T47D (cell line): ENCODE data around the gene DNAH17.

Source experiments
- DNase-seq, 2 experiments: peaks; one replicate each; pipeline versions ENCODE4 v3.0.0 to v3.0.0-alpha.2; 2011 to 2012; ENCODE audit warnings: low read depth in 1 of 2, low spot score in 1 of 2
- JUND ChIP-seq: IDR thresholded peaks from 2 replicates; pipeline ENCODE4 v1.6.1; 2012; ENCODE audit warnings: low read depth
- in situ Hi-C: cut with HindIII; loops from 2 replicates; pipeline ENCODE4 v1.10.0; 2016; ENCODE audit warnings: low sequenced_read_pairs, low pct_unique_long_range_greater_than_20kb

The DNAH17 gene

DNA sequence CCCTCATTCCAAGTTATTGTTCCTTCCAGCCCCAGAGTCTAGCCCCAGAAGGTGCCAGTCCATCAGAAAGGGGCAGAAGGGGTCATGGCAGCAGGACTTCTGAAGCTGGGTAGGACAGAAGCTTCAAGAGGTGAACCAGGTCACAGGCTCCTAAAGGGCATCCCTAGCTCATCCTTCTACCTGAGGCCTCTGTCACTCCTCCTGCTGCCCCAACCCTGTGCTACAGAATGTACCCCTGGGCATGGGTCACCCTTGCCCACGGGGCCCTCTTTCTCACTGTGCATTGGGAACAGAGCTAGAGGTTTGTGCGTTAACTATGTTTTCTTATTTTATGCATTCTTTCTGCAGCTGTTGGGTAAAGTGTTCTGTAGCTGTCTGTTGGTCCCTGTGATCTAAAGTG, 46.5 kb downstream of the DNAH17 start:
- no peak for DNase-seq
- in situ Hi-C loops = no loop called here
- TF ChIP-seq JUND = no peak

- in situ Hi-C loops = no loop called here
- no peak for DNase-seq
- no peak for TF ChIP-seq JUND
Observed at GRCh38 chr17:78529871-78530670, 47.1 kb downstream of the DNAH17 start.

GRCh38 chr17:78529251-78529650, 47.9 kb downstream of the DNAH17 start:
- TF ChIP-seq JUND = no peak
- no peak for DNase-seq
- in situ Hi-C loops = no loop called here

- in situ Hi-C loops = no loop called here
- DNase-seq = no peak
- TF ChIP-seq JUND = no peak
Observed at GRCh38 chr17:78528541-78528940, 48.7 kb downstream of the DNAH17 start.

GRCh38 chr17:78527345-78527744, 49.9 kb downstream of the DNAH17 start:
- DNase-seq = peak in 1 of 2 experiments; percentile 20
- TF ChIP-seq JUND = no peak
- in situ Hi-C loops = no loop called here

DNA sequence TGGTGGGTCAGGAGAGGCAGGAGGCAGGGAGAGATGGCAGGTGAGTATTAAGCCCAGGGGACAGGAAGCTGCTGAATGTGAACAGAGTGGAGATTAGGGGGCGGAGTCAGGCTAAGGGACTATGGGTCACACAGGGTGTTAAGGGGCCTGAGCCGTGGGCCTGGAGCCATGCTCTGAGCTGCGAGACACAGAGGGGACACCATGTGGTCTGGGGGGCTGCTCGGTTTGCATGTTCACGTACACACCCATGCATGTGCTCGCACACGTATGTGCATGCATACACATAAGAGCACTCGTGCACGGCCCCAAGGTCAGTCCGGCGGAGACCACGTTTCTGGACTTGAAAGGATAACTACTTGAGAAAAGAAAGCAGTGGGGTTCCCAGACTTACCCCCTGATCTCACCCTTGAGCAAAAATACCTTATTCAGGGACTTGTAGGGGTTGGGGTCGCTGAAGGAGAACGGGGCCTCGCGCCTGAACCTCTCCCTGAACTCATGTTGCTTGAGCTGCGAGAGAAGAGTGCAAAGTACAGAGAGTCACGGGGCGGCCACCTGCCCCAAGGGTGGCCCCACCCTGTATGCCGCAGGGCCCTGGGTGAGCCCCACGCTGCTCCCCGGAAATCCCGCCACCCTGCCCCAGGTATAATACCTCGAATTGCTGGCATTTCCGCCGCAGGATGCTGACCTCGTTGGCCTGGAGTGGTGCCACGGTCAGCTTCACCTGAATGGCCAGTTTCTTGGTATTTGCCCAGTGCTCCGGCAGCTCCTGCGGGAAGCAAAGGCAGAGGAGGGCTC, 50.8 kb downstream of the DNAH17 start:
- DNase-seq = peak; percentile 67 to 79
- no peak for TF ChIP-seq JUND
- in situ Hi-C loops = no loop called here

DNA sequence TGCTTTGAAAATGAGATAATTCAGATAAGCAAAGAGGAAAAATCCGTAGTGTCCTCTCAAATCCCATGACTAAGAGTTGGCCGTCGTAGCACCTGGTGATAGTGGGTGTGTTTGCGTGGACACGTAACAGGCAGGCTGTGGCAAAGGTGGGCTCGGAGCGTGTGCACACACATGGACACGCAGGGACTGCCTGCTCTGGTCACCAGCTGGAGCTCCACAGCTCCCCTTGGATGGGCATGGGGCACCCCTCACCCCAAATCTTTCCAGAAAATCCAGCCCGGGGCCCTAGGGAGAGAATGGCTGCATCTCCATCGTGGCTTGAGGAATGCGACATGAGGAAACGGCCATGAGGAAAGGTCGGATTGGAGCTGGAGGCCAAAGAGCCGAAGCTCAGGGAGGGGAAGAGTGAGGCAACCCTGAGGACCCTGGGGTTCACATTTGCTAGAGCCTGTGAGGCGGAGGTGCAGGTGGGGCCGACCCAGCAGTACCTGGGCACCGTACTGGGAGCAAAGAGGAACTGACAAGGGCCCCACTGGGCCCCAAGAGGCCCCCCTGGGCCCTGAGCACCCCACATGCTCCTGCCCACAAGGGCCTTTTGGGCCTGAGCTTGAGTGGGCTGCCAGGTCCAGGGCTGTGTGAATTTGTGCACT, 51.6 kb downstream of the DNAH17 start:
- DNase-seq = no peak
- in situ Hi-C loops = no loop called here
- TF ChIP-seq JUND = no peak

GRCh38 chr17:78524870-78525510, 52.2 kb downstream of the DNAH17 start:
- in situ Hi-C loops = no loop called here
- TF ChIP-seq JUND = no peak

DNA sequence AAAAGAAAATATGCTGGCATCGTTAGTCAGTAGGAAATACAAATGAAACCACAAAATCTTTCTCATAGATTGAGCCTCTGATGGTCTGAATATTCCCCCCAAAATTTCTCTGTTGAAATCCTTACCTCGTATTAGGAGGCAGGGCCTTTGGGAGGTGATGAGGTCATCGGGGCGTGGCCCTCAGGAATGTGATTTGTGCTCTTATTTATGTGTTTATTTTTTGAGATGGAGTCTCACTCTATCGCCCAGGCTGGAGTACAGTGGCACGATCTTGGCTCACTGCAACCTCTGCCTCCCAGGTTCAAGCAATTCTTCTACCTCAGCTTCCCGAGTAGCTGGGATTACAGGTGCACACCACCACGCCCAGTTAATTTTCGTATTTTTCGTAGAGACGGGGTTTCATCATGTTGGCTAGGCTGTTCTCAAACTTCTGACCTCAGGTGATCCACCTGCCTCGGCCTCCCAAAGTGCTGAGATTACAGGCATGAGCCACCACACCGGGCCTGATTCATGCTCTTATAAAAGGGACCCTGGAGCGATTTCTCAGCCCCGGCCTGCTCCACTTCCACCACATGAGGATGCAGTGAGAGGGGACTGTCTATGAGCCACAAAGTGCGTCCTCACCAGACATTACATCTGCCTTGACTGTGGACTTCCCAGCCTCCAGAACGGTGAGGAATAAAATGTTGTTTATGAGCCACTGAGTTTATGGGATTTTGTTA, 53.1 kb downstream of the DNAH17 start:
- DNase-seq = no peak

More at GRCh38 chr17:78524870-78525510, 52.2 kb downstream of the DNAH17 start:
- no peak for DNase-seq

GRCh38 chr17:78522031-78522809, 55.0 kb downstream of the DNAH17 start:
- no peak for TF ChIP-seq JUND
- in situ Hi-C loops = no loop called here
- DNase-seq = no peak

More for the DNA sequence above, 53.1 kb downstream of the DNAH17 start:
- in situ Hi-C loops = no loop called here
- no peak for TF ChIP-seq JUND

- no peak for DNase-seq
- in situ Hi-C loops = no loop called here
- TF ChIP-seq JUND = no peak
Observed at GRCh38 chr17:78517421-78517820, 59.8 kb downstream of the DNAH17 start.

- no peak for DNase-seq
- TF ChIP-seq JUND = no peak
- in situ Hi-C loops = no loop called here
Observed at GRCh38 chr17:78515480-78515879, 61.7 kb downstream of the DNAH17 start.
